MM.1S (cell line): ENCODE measurements around the gene NCCRP1.

Experiments used
- DNase-seq: peaks from one replicate; pipeline ENCODE4 v3.0.0-alpha.2; 2015
- H2AFZ ChIP-seq: fragments of 300-600 bp; sonication (generic); 2 replicates; pipeline ENCODE4 v1.6.0; 2016; ENCODE audit warnings: antibody characterized with exemption, low read length
- H3F3A ChIP-seq: fragments of 300-600 bp; sonication (generic); 2 replicates; pipeline ENCODE4 v1.6.1; 2016; ENCODE audit warnings: mild to moderate bottlenecking, antibody characterized with exemption, low read length, moderate library complexity, mixed read lengths; ENCODE audit not compliant: insufficient read depth
- H3K27ac ChIP-seq: fragments of 300-600 bp; sonication (generic); 2 replicates; pipeline ENCODE4 v1.5.1; 2016; ENCODE audit warnings: mild to moderate bottlenecking, low read length
- H3K27me3 ChIP-seq: fragments of 300-600 bp; sonication (generic); replicated peaks from 2 replicates; pipeline ENCODE4 v1.6.0; 2016; ENCODE audit warnings: low read length; ENCODE audit not compliant: insufficient read depth
- H3K36me3 ChIP-seq: fragments of 300-600 bp; sonication (generic); replicated peaks from 2 replicates; pipeline ENCODE4 v1.6.1; 2016; ENCODE audit warnings: mild to moderate bottlenecking, low read length, mixed read lengths; ENCODE audit not compliant: insufficient read depth
- H3K4me1 ChIP-seq: fragments of 300-600 bp; sonication (generic); 2 replicates; pipeline ENCODE4 v1.6.1; 2016; ENCODE audit warnings: low read length, mixed read lengths
- H3K4me2 ChIP-seq: fragments of 300-600 bp; sonication (generic); 2 replicates; pipeline ENCODE4 v1.6.0; 2016; ENCODE audit warnings: low read depth, low read length
- H3K4me3 ChIP-seq: fragments of 300-600 bp; sonication (generic); 2 replicates; pipeline ENCODE4 v1.5.1; 2016; ENCODE audit warnings: low read length, mixed read lengths
- H3K79me2 ChIP-seq: fragments of 300-600 bp; sonication (generic); 2 replicates; pipeline ENCODE4 v1.6.1; 2016; ENCODE audit warnings: mixed run types, low read length, mixed read lengths
- H3K9ac ChIP-seq: fragments of 300-600 bp; sonication (generic); 2 replicates; pipeline ENCODE4 v1.6.1; 2016; ENCODE audit warnings: low read length, mixed read lengths
- H3K9me2 ChIP-seq: fragments of 300-600 bp; sonication (generic); replicated peaks from 2 replicates; pipeline ENCODE4 v1.6.1; 2016; ENCODE audit warnings: mild to moderate bottlenecking, low read length, mixed read lengths; ENCODE audit not compliant: insufficient read depth
- H3K9me3 ChIP-seq: fragments of 300-600 bp; sonication (generic); replicated peaks from 2 replicates; pipeline ENCODE4 v1.6.1; 2016; ENCODE audit warnings: mild to moderate bottlenecking, low read length, mixed read lengths; ENCODE audit not compliant: insufficient read depth
- H4K20me1 ChIP-seq: fragments of 300-600 bp; sonication (generic); 2 replicates; pipeline ENCODE4 v1.6.1; 2016; ENCODE audit warnings: mild to moderate bottlenecking, low read length, moderate library complexity, mixed read lengths; ENCODE audit not compliant: insufficient read depth
- EZH2 ChIP-seq: fragments of 300-600 bp; sonication (generic); optimal IDR thresholded peaks from 2 replicates; pipeline ENCODE3; 2017; ENCODE audit warnings: low read depth, mild to moderate bottlenecking, antibody characterized with exemption, low read length, mixed read lengths
- EZH2phosphoT487 ChIP-seq: fragments of 300-600 bp; sonication (generic); IDR thresholded peaks from 2 replicates; pipeline ENCODE4 v1.6.1; 2018; ENCODE audit warnings: antibody characterized with exemption, low read length
- TF ChIP-seq, protein P1 (sequence below): fragments of 300-600 bp; sonication (generic); IDR thresholded peaks from 2 replicates; pipeline ENCODE4 v1.5.1; 2016; ENCODE audit warnings: antibody characterized with exemption, low read length, mixed read lengths

NCCRP1 gene

DNA sequence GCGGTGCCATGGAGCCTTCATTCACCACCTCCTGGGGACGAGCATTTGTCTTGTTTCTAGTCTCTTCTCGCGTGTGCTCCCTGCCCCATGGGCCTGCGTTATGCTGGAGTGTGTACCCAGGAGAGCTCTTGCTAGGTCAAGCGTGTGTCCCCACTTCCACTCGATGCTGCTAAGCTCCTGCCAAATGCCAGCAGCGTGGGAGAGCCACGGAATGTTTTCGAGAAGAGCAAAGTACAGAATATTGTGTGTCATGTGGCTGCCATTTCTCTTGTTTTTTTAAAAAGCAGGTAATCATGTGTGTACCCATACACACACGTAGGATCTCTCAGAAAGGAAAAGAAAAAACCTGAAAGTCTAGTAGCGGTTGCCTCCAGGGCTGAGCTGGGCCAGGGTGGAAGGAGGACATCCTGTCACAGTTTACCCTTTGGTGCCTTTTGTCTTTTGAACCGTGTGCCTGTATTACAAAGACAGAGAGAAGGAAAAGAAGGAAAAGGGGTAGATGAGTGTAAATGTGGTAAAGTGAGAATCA lies 42.6 kb upstream of the NCCRP1 start:
- no peak overlapping the region for H3K4me2 ChIP-seq
- no peak overlapping the region for H3K27ac ChIP-seq
- H3K4me3 ChIP-seq, result no peak overlapping the region

DNA sequence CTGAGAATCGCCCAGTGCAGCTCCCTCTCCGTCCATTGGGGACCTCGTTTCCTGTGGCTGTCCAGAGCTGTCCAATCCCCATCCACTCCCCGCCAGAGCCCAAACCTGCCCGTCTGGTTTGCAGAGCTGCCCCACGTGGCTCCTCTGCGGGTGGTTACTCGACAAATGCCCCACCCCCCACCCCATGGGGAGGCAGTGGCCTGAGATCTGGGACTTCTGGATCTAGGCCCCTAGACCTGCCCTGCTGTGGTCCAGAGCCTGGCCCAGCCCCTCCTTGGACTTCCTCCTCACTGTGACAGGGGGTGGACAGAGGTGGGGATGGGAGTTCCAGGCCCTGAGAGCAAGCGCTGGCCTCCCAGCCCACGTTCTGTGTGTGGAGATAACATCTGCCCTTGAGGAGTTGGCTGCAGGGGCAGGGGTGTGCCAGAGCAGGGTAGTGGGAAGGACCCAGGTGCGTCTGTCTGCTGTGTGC lies 42.1 kb upstream of the NCCRP1 start:
- no peak overlapping the region for H3K27ac ChIP-seq
- H3F3A ChIP-seq, result no peaks in the 10 kb centered on the region
- TF ChIP-seq, protein P1, sequence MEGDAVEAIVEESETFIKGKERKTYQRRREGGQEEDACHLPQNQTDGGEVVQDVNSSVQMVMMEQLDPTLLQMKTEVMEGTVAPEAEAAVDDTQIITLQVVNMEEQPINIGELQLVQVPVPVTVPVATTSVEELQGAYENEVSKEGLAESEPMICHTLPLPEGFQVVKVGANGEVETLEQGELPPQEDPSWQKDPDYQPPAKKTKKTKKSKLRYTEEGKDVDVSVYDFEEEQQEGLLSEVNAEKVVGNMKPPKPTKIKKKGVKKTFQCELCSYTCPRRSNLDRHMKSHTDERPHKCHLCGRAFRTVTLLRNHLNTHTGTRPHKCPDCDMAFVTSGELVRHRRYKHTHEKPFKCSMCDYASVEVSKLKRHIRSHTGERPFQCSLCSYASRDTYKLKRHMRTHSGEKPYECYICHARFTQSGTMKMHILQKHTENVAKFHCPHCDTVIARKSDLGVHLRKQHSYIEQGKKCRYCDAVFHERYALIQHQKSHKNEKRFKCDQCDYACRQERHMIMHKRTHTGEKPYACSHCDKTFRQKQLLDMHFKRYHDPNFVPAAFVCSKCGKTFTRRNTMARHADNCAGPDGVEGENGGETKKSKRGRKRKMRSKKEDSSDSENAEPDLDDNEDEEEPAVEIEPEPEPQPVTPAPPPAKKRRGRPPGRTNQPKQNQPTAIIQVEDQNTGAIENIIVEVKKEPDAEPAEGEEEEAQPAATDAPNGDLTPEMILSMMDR, result no peak
- TF ChIP-seq EZH2phosphoT487, result no peak
- TF ChIP-seq EZH2, result no peak
- peaks cover 16% of the 10 kb centered on the region for H3K79me2 ChIP-seq
- H4K20me1 ChIP-seq, result no peaks in the 10 kb centered on the region
- DNase-seq, result no peak
- no peak overlapping the region for H2AFZ ChIP-seq
- H3K4me1 ChIP-seq, result no peaks in the 10 kb centered on the region
- H3K36me3 ChIP-seq, result no peaks in the 10 kb centered on the region
- no peak overlapping the region for H3K4me2 ChIP-seq
- no peak overlapping the region for H3K9ac ChIP-seq
- no peaks in the 10 kb centered on the region for H3K27me3 ChIP-seq
- no peaks in the 10 kb centered on the region for H3K9me2 ChIP-seq
- no peak overlapping the region for H3K4me3 ChIP-seq
- no peaks in the 10 kb centered on the region for H3K9me3 ChIP-seq

More for the DNA sequence above, 42.6 kb upstream of the NCCRP1 start:
- Histone ChIP-seq H2AFZ (no peak overlapping the region), H3K4me1 (no peaks in the 10 kb centered on the region), H4K20me1 (no peaks in the 10 kb centered on the region), H3K27me3 (no peaks in the 10 kb centered on the region), H3K9me2 (no peaks in the 10 kb centered on the region), H3K79me2 (peaks cover 16% of the 10 kb centered on the region), H3K36me3 (no peaks in the 10 kb centered on the region), H3K9ac (no peak overlapping the region), H3K9me3 (no peaks in the 10 kb centered on the region), H3F3A (no peaks in the 10 kb centered on the region)
- TF ChIP-seq EZH2phosphoT487, result no peak
- TF ChIP-seq EZH2, result no peak
- TF ChIP-seq, protein P1, result no peak
- no peak for DNase-seq

GRCh38 chr19:39155114-39155700 lies 41.6 kb upstream of the NCCRP1 start:
- Histone ChIP-seq H3F3A (no peaks in the 10 kb centered on the region), H3K4me3 (no peak overlapping the region), H3K27me3 (no peaks in the 10 kb centered on the region), H3K4me1 (no peaks in the 10 kb centered on the region), H3K9me2 (no peaks in the 10 kb centered on the region), H2AFZ (no peak overlapping the region), H3K79me2 (peaks cover 13% of the 10 kb centered on the region), H3K9me3 (no peaks in the 10 kb centered on the region), H3K27ac (no peak overlapping the region), H4K20me1 (no peaks in the 10 kb centered on the region), H3K4me2 (no peak overlapping the region), H3K36me3 (no peaks in the 10 kb centered on the region), H3K9ac (no peak overlapping the region)
- TF ChIP-seq EZH2, result no peak
- no peak for TF ChIP-seq EZH2phosphoT487
- TF ChIP-seq, protein P1, result no peak
- no peak for DNase-seq
